Non-pigmented ciliary epithelial cell (primary cell): ENCODE results near the gene PPP1R3G.

Experiments
- DNase-seq: peaks from one replicate; pipeline ENCODE4 v3.0.0-alpha.2; 2010; ENCODE audit warnings: low read depth

PPP1R3G gene

GRCh38 chr6:5094327-5094726 lies 9.2 kb downstream of the PPP1R3G start:
- peak; percentile 88 for DNase-seq

- DNase-seq = peak; percentile 46
These were observed 10.1 kb downstream of the PPP1R3G start for GRCh38 chr6:5095236-5095635.

GRCh38 chr6:5096482-5096881 lies 11.3 kb downstream of the PPP1R3G start:
- DNase-seq = no peak

GRCh38 chr6:5098501-5099270 lies 13.5 kb downstream of the PPP1R3G start:
- DNase-seq = no peak

GRCh38 chr6:5099537-5099936 lies 14.4 kb downstream of the PPP1R3G start:
- no peak for DNase-seq

- no peak for DNase-seq
These were observed 15.7 kb downstream of the PPP1R3G start for GRCh38 chr6:5100806-5101205.

GRCh38 chr6:5102267-5102970 lies 17.3 kb downstream of the PPP1R3G start:
- DNase-seq = no peak

- no peak for DNase-seq
These were observed 18.1 kb downstream of the PPP1R3G start for GRCh38 chr6:5103250-5103649.

- no peak for DNase-seq
These were observed 19.5 kb downstream of the PPP1R3G start for GRCh38 chr6:5104667-5105066.

GRCh38 chr6:5105146-5105545 lies 20.0 kb downstream of the PPP1R3G start:
- DNase-seq = no peak

GRCh38 chr6:5107341-5107740 lies 22.2 kb downstream of the PPP1R3G start:
- no peak for DNase-seq

GRCh38 chr6:5108068-5108467 lies 22.9 kb downstream of the PPP1R3G start:
- DNase-seq = no peak

GRCh38 chr6:5108536-5109150 lies 23.5 kb downstream of the PPP1R3G start:
- DNase-seq = no peak

GRCh38 chr6:5109436-5109835 lies 24.3 kb downstream of the PPP1R3G start:
- no peak for DNase-seq

- DNase-seq = no peak
These were observed 25.1 kb downstream of the PPP1R3G start for GRCh38 chr6:5110246-5110645.

GRCh38 chr6:5111626-5112025 lies 26.5 kb downstream of the PPP1R3G start:
- no peak for DNase-seq

- DNase-seq = no peak
These were observed 27.1 kb downstream of the PPP1R3G start for GRCh38 chr6:5112066-5112799.

- no peak for DNase-seq
These were observed 28.0 kb downstream of the PPP1R3G start for GRCh38 chr6:5113096-5113495.

- no peak for DNase-seq
These were observed 30.0 kb downstream of the PPP1R3G start for GRCh38 chr6:5115168-5115567.

GRCh38 chr6:5116243-5116991 lies 31.3 kb downstream of the PPP1R3G start:
- DNase-seq = no peak

GRCh38 chr6:5119090-5119951 lies 34.2 kb downstream of the PPP1R3G start:
- no peak for DNase-seq
